SU-DHL-6 (cell line): ENCODE data around the gene RADIL.

Experiments used
- H2AFZ ChIP-seq: fragments of 200-600 bp; sonication (generic); 2 replicates; pipeline ENCODE4 v1.6.1; 2014; ENCODE audit warnings: low read depth, mild to moderate bottlenecking, moderate library complexity, mixed read lengths, antibody characterized with exemption, low read length; ENCODE audit not compliant: severe bottlenecking
- H3F3A ChIP-seq: fragments of 200-600 bp; shearing (Covaris generic); 2 replicates; pipeline ENCODE4 v1.6.0; 2016; ENCODE audit warnings: antibody characterized with exemption, mild to moderate bottlenecking; ENCODE audit not compliant: insufficient read depth
- H3K27ac ChIP-seq: fragments of 200-600 bp; sonication (generic); 2 replicates; pipeline ENCODE4 v1.5.1; 2016; ENCODE audit warnings: low read depth, mild to moderate bottlenecking, low read length, moderate library complexity, mixed read lengths
- H3K27me3 ChIP-seq: fragments of 200-600 bp; sonication (generic), shearing (Covaris generic); 2 replicates; pipeline ENCODE4 v1.6.0; 2014; ENCODE audit warnings: mild to moderate bottlenecking, low read length
- H3K36me3 ChIP-seq: fragments of 200-600 bp; sonication (generic); 2 replicates; pipeline ENCODE4 v1.6.1; 2014; ENCODE audit warnings: mild to moderate bottlenecking, low read length, mixed read lengths
- H3K4me2 ChIP-seq: fragments of 300-600, 200-600 bp; shearing (Covaris generic), sonication (generic); 2 replicates; pipeline ENCODE4 v1.6.0; 2014; ENCODE audit warnings: low read length, low read depth, mild to moderate bottlenecking; ENCODE audit not compliant: poor library complexity, severe bottlenecking
- H3K4me3 ChIP-seq: fragments of 200-600 bp; sonication (generic); 2 replicates; pipeline ENCODE4 v1.5.1; 2014; ENCODE audit warnings: antibody characterized with exemption, low read length, mild to moderate bottlenecking, mixed read lengths; ENCODE audit not compliant: insufficient read depth, poor library complexity, severe bottlenecking
- H3K79me2 ChIP-seq: fragments of 200-600 bp; sonication (generic); 2 replicates; pipeline ENCODE4 v1.6.1; 2014; ENCODE audit warnings: mild to moderate bottlenecking, low read length, moderate library complexity; ENCODE audit not compliant: insufficient read depth
- H3K9ac ChIP-seq: fragments of 200-600 bp; sonication (generic); 2 replicates; pipeline ENCODE4 v1.7.0; 2014; ENCODE audit warnings: mild to moderate bottlenecking, low read length
- H3K9me2 ChIP-seq: fragments of 200-600 bp; sonication (generic); replicated peaks from 2 replicates; pipeline ENCODE4 v1.6.1; 2014; ENCODE audit warnings: low read length; ENCODE audit not compliant: insufficient read depth
- H3K9me3 ChIP-seq: fragments of 200-600 bp; sonication (generic); 2 replicates; pipeline ENCODE4 v1.6.1; 2014; ENCODE audit warnings: low read length, mixed read lengths; ENCODE audit not compliant: insufficient read depth
- H4K20me1 ChIP-seq: fragments of 200-600 bp; sonication (generic); 2 replicates; pipeline ENCODE4 v1.6.1; 2014; ENCODE audit warnings: low read depth, mild to moderate bottlenecking, antibody characterized with exemption, low read length, moderate library complexity, mixed read lengths
- EZH2phosphoT487 ChIP-seq: fragments of 200-600 bp; sonication (generic), shearing (Covaris generic); conservative IDR thresholded peaks from 2 replicates; pipeline ENCODE4 v1.6.1; 2018; ENCODE audit warnings: mild to moderate bottlenecking, antibody characterized with exemption, low read length, moderate library complexity, mixed read lengths
- TF ChIP-seq, protein P1 (sequence below): fragments of 200-600 bp; sonication (generic); IDR thresholded peaks from one replicate; pipeline ENCODE4 v1.5.1; 2017; ENCODE audit warnings: antibody characterized with exemption, mild to moderate bottlenecking, low read length, moderate library complexity; ENCODE audit not compliant: insufficient read depth, poor library complexity, severe bottlenecking

RADIL gene

DNA sequence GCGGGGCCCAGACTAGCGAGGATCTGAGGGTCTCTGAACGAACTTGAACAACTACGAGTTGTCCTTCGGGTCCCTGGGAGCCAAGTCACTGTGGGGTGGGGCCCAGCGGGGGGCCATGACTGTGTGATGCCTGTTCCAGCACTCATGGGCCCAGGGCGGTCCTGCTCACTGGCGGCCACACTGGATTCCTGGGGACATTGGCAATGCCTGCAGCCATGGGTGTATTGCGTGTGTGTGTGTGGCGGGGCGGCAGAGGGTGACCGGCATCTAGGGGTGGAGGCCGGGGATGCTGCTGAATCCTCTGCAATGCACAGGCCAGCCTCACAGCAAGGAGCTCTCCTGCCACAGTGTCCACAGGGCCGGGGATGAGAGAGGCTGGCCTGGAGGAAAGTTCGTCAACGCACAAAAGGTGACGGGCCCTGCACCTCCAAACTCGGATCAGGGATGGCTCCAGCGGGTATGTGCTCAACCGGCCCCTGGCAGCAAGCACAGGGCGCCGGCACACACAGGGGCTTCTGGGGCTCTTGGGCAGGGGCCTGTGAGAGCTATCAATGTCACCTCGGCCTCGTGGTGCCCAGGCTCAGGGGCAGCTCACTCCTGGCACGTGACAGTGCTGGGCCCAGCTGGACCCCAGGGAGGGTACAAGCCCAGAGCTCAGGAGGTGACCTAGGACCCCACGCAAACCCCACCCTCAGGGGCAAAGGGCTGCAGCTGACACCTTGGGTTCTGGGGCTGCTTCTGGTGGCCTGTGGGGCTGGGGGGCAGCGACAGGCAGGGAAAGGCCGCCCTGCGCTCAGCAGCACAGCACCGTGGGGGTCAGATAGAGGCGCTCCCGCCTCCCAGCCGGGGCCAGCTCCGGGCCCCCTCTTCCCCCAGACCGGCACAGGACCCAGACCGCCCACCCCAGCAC lies 49.6 kb downstream of the RADIL start:
- H4K20me1 ChIP-seq: no peaks in the 10 kb centered on the region
- no peak for TF ChIP-seq EZH2phosphoT487
- TF ChIP-seq, protein P1, sequence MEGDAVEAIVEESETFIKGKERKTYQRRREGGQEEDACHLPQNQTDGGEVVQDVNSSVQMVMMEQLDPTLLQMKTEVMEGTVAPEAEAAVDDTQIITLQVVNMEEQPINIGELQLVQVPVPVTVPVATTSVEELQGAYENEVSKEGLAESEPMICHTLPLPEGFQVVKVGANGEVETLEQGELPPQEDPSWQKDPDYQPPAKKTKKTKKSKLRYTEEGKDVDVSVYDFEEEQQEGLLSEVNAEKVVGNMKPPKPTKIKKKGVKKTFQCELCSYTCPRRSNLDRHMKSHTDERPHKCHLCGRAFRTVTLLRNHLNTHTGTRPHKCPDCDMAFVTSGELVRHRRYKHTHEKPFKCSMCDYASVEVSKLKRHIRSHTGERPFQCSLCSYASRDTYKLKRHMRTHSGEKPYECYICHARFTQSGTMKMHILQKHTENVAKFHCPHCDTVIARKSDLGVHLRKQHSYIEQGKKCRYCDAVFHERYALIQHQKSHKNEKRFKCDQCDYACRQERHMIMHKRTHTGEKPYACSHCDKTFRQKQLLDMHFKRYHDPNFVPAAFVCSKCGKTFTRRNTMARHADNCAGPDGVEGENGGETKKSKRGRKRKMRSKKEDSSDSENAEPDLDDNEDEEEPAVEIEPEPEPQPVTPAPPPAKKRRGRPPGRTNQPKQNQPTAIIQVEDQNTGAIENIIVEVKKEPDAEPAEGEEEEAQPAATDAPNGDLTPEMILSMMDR: no peak
- H3K4me2 ChIP-seq: no peak overlapping the region
- H3K9me3 ChIP-seq: no peaks in the 10 kb centered on the region
- H3F3A ChIP-seq: no peaks in the 10 kb centered on the region
- H2AFZ ChIP-seq: no peak overlapping the region
- H3K27ac ChIP-seq: no peak overlapping the region
- no peaks in the 10 kb centered on the region for H3K79me2 ChIP-seq
- no peaks in the 10 kb centered on the region for H3K9me2 ChIP-seq
- no peaks in the 10 kb centered on the region for H3K27me3 ChIP-seq
- no peak overlapping the region for H3K4me3 ChIP-seq
- no peaks in the 10 kb centered on the region for H3K36me3 ChIP-seq
- H3K9ac ChIP-seq: no peak overlapping the region

GRCh38 chr7:4833176-4833575 lies 50.3 kb downstream of the RADIL start:
- Histone ChIP-seq H3K27me3 (no peaks in the 10 kb centered on the region), H3K79me2 (no peaks in the 10 kb centered on the region), H3K9ac (no peak overlapping the region), H3K36me3 (no peaks in the 10 kb centered on the region), H3K9me3 (no peaks in the 10 kb centered on the region), H4K20me1 (no peaks in the 10 kb centered on the region), H3K4me3 (no peak overlapping the region), H3F3A (no peaks in the 10 kb centered on the region), H3K4me2 (no peak overlapping the region), H3K27ac (no peak overlapping the region), H2AFZ (no peak overlapping the region), H3K9me2 (no peaks in the 10 kb centered on the region)
- TF ChIP-seq EZH2phosphoT487: no peak
- TF ChIP-seq, protein P1: no peak

DNA sequence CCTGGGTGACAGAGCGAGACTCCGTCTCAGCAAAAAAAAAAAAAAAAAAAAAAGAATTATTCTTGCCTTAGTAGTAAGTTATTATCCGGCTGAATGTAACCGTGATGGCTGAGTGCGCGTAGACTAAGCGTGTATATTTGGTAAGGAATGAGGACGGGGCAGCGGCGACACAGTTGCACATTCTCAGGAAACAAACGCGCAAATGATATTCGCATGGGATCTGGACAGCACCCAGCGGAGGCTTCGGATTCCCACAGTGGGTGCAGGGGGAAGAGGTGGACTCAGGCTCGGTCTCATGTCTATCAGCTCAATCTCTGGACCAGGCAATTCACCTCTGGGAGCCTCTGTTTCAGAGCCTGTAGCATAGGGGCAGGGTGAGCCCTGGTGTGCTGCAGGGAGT lies 50.8 kb downstream of the RADIL start:
- Histone ChIP-seq H3K4me2 (no peak overlapping the region), H3K27ac (no peak overlapping the region), H3K27me3 (no peaks in the 10 kb centered on the region), H4K20me1 (no peaks in the 10 kb centered on the region), H3K9me3 (no peaks in the 10 kb centered on the region), H3K9me2 (no peaks in the 10 kb centered on the region), H3K4me3 (no peak overlapping the region), H3K9ac (no peak overlapping the region), H3K79me2 (no peaks in the 10 kb centered on the region), H2AFZ (no peak overlapping the region), H3F3A (no peaks in the 10 kb centered on the region), H3K36me3 (no peaks in the 10 kb centered on the region)
- TF ChIP-seq, protein P1: no peak
- no peak for TF ChIP-seq EZH2phosphoT487
